ENCODE measurements around the gene SMG6. TPM values are rescaled to one million over a fixed set of nuclear protein-coding genes. Genes with fewer than 3 reads are reported as not detected.

Gene SMG6
- total and polyA plus RNA-seq, 2 of the 4 experiments (the other 2 are of a cell fraction) = 16.3 to 30.3 TPM

DNA sequence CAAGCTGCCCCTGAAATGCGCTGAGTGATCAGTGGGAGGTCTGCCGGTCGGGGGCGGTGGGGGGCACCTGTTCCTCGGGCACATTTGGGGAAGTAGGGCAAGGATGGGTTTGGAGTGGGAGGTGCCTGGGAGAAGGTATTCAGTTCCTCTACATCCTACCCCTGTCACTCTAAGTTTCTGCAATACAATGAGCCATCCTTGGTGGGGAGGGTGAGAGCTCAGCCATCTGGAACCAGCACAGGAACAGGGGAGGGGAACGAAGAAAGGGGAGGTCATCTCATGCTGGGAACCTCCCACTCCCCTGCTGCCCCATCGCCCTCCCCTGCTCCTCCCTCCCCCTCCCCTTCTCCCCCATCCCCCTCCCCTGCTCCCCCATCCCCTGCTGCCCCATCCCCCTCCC is 269.4 kb downstream of the SMG6 start:
- H3K23ac ChIP-seq (ENCODE audit: low read depth, low read length) = no peak overlapping the region
- H2BK120ac ChIP-seq (ENCODE audit: low read depth, low read length) = peak overlapping the region; percentile 80; the same call in 1 of the 2 replicates
- ATAC-seq (ENCODE audit: low read depth) (peak; percentile 6; the same call in 1 of the 2 replicates), DNase-seq (no peak)
- CTCF ChIA-PET = interaction anchor here (1.2 kb wide), 1 partner anchor 125 kb away, joined by 3 read pairs; no protein-coding TSS in a partner anchor
- dilution Hi-C loops (cut with HindIII; ENCODE audit: low sequenced_read_pairs, unreplicated experiment) (no loop called here), intact Hi-C loops (cut with micrococcal nuclease) (loop anchor here (5.0 kb wide), 1 partner anchor 457 kb away; no protein-coding TSS in a partner anchor), in situ Hi-C loops (cut with MboI; ENCODE audit: low sequenced_read_pairs) (loop anchor here (25.0 kb wide), 1 partner anchor 322 kb away; the partner anchor contains the start of genes TLCD2 and WDR81)
- no CpG with 5 or more reads among the region's 7 CpGs for WGBS, 2 experiments (ENCODE audit: extremely low coverage in 2 of 2, insufficient read length in 1 of 2)
- no peaks in the 10 kb centered on the region for H3K27me3 ChIP-seq (ENCODE audit: control insufficient read depth, insufficient read depth, low read length)
- H3K4me2 ChIP-seq (ENCODE audit: low read depth, low read length) = no peak overlapping the region
- H4K8ac ChIP-seq (ENCODE audit: low read depth in 2 of 2, low read length in 2 of 2) = peak overlapping the region in 1 of 2 experiments; percentile 21; a peak in 2 of 4 replicates
- H4K20me1 ChIP-seq (ENCODE audit: insufficient read depth, low read length) = peaks cover 3% of the 10 kb centered on the region; the same call in 1 of the 2 replicates
- peaks cover 32% of the 10 kb centered on the region for H3K36me3 ChIP-seq (ENCODE audit: control insufficient read depth, insufficient read depth, low read length)
- H2BK5ac ChIP-seq (ENCODE audit: low read depth, low read length, poor library complexity, severe bottlenecking) = peak overlapping the region; percentile 72
- BruUV-seq (replicated peaks) = no TSS peak
- H2BK15ac ChIP-seq (ENCODE audit: low read depth, low read length) = no peak overlapping the region
- POLR2A ChIA-PET (ENCODE audit: unreplicated experiment) = no interaction called here
- H4K5ac ChIP-seq (ENCODE audit: low read depth, low read length) = no peak overlapping the region; the same call in 1 of the 2 replicates
- no peaks in the 10 kb centered on the region for H3K9me3 ChIP-seq (ENCODE audit: control insufficient read depth, insufficient read depth, low read length)
- H3K27ac ChIP-seq (ENCODE audit: insufficient read depth, low read length) = peak overlapping the region; percentile 83
- no peak overlapping the region for H2AFZ ChIP-seq (replicated peaks; ENCODE audit: low read length, poor library complexity)
- H3K9me1 ChIP-seq (ENCODE audit: insufficient read depth, low read length) = peaks cover 16% of the 10 kb centered on the region
- no peak overlapping the region for H2BK20ac ChIP-seq (ENCODE audit: low read depth, low read length)
- H3K18ac ChIP-seq (ENCODE audit: low read depth, low read length) = peak overlapping the region; percentile 82; the same call in 1 of the 2 replicates
- H3K4ac ChIP-seq (ENCODE audit: low read depth, low read length) = peak overlapping the region; percentile 86
- peak overlapping the region; percentile 91; the same call in 1 of the 2 replicates for H2AK5ac ChIP-seq (ENCODE audit: low read depth, low read length)
- peak overlapping the region; percentile 57 for H2AK9ac ChIP-seq (replicated peaks; ENCODE audit: low read depth, low read length, poor library complexity)
- peaks cover 17 to 44% of the 10 kb centered on the region in 2 experiments for H3K79me1 ChIP-seq (ENCODE audit: low read depth in 1 of 2, low read length in 2 of 2)
- no peak overlapping the region for H3K14ac ChIP-seq (replicated peaks; ENCODE audit: low read depth, low read length)
- no peak overlapping the region; the same call in 1 of the 2 replicates for H3K9ac ChIP-seq (ENCODE audit: low read depth, low read length)
- no peak overlapping the region for H3K4me3 ChIP-seq (ENCODE audit: insufficient read depth, low read depth, low read length)
- TF ChIP-seq BHLHE40 (IDR thresholded peaks at IDR 0.05; ENCODE audit: low read depth, low read length) (no peak), MAZ (IDR thresholded peaks at IDR 0.05; ENCODE audit: borderline replicate concordance, low read depth, low read length) (peak; percentile 21; the same call in 1 of the 2 replicates)
- peak overlapping the region; percentile 80 for H4K91ac ChIP-seq (ENCODE audit: insufficient read depth, low read depth, low read length)
- H3K56ac ChIP-seq (ENCODE audit: extremely low read depth, insufficient read depth, low read length) = no peak overlapping the region; the same call in 1 of the 2 replicates
- H3K4me1 ChIP-seq (ENCODE audit: control insufficient read depth, insufficient read depth, low read length) = peaks cover 17% of the 10 kb centered on the region
